Amniotic epithelial cell (primary cell): ENCODE results near the gene ARHGDIB.

Experiments used
- DNase-seq: peaks from one replicate; pipeline ENCODE4 v3.0.0-alpha.2; 2010; ENCODE audit warnings: low read depth

ARHGDIB gene

GRCh38 chr12:14930299-14930698 lies 31.1 kb downstream of the ARHGDIB start:
- DNase-seq: no peak

GRCh38 chr12:14928931-14929330 lies 32.5 kb downstream of the ARHGDIB start:
- peak; percentile 15 for DNase-seq

- DNase-seq: no peak
Observed at GRCh38 chr12:14927267-14927666, 34.1 kb downstream of the ARHGDIB start.

- DNase-seq: no peak
Observed at GRCh38 chr12:14924541-14924940, 36.9 kb downstream of the ARHGDIB start.

- no peak for DNase-seq
Observed at GRCh38 chr12:14923944-14924343, 37.5 kb downstream of the ARHGDIB start.

- no peak for DNase-seq
Observed at GRCh38 chr12:14921218-14921617, 40.2 kb downstream of the ARHGDIB start.

GRCh38 chr12:14920475-14921126 lies 40.8 kb downstream of the ARHGDIB start:
- no peak for DNase-seq

- no peak for DNase-seq
Observed at GRCh38 chr12:14919455-14919854, 41.9 kb downstream of the ARHGDIB start.

- DNase-seq: no peak
Observed at GRCh38 chr12:14915736-14916135, 45.7 kb downstream of the ARHGDIB start.

- no peak for DNase-seq
Observed at GRCh38 chr12:14913381-14913781, 48.0 kb downstream of the ARHGDIB start.

- no peak for DNase-seq
Observed at GRCh38 chr12:14911131-14911530, 50.3 kb downstream of the ARHGDIB start.

GRCh38 chr12:14910090-14910915 lies 51.1 kb downstream of the ARHGDIB start:
- peak; percentile 53 for DNase-seq

GRCh38 chr12:14907953-14908352 lies 53.4 kb downstream of the ARHGDIB start:
- DNase-seq: no peak

GRCh38 chr12:14906114-14906513 lies 55.3 kb downstream of the ARHGDIB start:
- DNase-seq: no peak

- no peak for DNase-seq
Observed at GRCh38 chr12:14905269-14906004, 56.0 kb downstream of the ARHGDIB start.

- no peak for DNase-seq
Observed at GRCh38 chr12:14904854-14905253, 56.5 kb downstream of the ARHGDIB start.

- no peak for DNase-seq
Observed at GRCh38 chr12:14903386-14904098, 57.9 kb downstream of the ARHGDIB start.

GRCh38 chr12:14902465-14902864 lies 58.9 kb downstream of the ARHGDIB start:
- DNase-seq: peak; percentile 29

GRCh38 chr12:14901228-14901562 lies 60.2 kb downstream of the ARHGDIB start:
- DNase-seq: no peak

- DNase-seq: no peak
Observed at GRCh38 chr12:14900521-14901227, 60.7 kb downstream of the ARHGDIB start.

GRCh38 chr12:14896521-14897169 lies 64.8 kb downstream of the ARHGDIB start:
- DNase-seq: peak; percentile 95
